GM21723 (cell line): ENCODE data around the gene KIAA1614.

Source experiments
- ATAC-seq: cut with Tn5 transposase; IDR thresholded peaks from one replicate; pipeline ENCODE4 v1.9.1; 2021; ENCODE audit warnings: mild to moderate bottlenecking, moderate library complexity; ENCODE audit not compliant: unreplicated experiment

Gene KIAA1614

DNA sequence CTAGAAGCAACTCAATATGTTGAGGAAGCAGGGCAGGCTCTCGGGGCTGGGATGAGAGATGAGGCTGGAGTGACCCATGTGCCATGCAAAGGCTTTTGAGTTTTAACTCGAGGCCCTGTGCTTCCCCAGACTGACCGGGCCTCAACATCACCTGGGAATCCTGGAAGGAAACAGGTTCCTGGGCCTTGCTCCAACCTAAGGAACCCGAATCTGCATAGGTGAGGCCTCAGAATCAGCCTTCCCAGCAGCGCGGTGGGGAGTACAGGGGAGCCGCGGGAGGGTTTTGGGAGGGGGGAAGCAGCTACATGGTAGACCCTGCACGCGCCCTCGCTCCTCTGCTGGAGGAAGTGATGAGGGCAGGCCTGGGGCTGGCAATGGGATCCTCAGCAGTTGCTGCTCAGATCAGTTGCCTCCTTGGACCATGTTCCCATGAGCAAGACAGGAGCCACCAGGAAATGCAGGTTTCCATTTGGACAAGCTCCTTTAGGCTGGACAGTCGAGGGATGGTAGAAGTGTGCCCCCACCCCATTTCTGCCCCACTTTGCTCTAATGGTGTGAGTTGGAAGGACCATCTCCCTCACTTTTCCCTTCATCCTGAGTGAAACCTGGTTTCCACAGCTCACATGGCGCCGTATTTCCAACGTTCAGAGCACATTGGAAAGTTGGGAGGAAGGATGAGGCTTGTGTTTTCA lies 4.5 kb upstream of the KIAA1614 start:
- ATAC-seq = no peak

DNA sequence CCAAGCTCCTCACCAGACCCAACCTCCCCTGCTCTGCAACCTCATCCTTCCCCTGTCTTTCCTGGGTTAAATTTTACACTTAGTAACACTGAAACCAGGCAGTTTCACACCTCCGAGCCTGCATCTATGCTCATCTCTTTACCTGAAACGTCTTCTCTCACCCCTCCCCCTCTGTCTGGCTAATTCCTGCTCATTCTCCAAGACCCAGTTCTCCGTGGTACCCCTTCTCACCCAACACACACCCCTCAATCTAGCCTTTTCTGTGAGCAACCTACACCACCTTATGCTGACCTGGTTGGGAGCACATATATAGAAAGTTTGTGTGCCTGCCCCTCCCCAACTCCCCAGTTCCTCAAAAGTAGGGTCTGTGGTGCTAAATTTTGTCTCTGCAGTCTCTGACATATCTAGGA lies 3.7 kb upstream of the KIAA1614 start:
- ATAC-seq = peak; percentile 42

DNA sequence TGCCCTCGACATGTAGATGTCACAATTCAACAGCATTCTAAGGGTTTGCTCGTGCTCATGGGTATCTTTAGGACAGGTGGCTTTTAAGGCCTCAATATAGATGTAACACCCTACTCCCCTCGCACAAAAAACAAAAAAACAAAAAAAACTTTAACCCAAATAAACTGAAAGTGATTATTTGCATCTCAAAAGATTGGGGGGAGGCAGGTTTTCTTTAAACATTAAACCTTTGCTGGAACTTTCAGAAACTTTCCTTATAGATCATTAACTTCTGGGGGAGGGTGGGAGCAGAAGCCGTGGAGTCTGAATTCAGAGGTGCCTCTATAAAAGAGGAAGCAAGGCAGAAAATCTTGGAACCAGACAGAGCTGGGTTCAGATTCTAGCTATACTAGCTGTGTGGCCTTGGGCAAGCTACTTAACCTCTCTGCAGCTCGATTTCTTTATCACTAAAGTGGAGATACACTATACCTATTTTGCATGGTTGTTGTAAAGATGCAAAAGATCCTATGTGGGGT lies 3.2 kb upstream of the KIAA1614 start:
- peak; percentile 44 for ATAC-seq

DNA sequence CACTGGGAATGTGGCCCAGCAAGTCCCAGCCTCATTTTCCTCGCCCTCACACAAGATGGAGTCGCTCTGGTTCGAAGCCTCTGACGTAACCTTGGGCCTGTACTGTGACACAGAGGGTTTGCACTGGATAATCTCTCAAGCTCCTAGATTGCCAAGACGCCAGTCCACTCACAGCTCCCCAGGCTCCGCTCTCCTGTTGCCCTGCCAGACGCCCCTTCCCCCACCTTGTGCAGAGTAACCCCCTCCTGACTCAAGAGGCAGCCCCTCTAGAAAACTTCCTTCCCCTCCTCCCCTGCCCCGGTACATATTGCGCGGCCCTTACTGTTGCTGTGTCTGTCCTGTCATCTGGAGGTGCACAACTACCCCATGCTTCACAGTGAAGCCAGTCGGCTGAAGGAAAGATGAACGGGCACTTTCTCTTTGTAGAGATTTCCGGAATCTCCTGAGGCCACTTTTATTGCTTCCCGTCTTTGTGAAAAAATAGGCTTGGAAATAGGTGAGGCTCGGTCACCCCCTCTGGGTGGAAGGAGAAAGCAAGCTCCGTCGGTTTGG lies 981 bp upstream of the KIAA1614 start:
- no peak for ATAC-seq

DNA sequence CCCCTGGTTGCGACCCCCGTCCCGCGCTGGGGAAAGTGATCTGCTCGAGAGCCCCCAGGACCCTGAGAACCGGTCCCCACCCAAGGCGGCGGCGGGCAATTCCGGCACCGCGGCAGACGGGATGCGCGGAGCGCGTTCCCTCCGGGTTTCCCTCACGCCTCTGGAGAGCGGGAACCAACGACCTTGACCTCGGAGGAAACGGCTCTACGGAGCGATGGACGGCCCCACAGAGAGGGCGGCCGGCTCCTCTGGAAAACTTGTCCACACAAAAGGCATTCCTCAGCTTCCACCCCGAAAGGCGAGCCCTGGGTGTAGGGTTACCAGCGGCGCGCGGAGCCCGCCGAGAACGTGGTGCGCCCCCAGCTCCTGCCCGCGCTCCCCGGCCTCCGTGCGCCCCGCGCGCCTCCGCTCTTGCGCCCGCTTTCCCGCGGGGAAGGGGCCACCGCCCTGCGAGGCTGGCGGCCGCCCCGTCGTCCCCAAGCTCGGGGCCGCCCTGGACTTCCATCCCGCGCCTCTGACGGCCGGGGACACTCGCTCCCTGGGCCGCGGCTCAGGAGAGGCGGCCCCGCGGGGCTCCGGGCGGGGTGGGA lies 391 bp upstream of the KIAA1614 start:
- no peak for ATAC-seq

DNA sequence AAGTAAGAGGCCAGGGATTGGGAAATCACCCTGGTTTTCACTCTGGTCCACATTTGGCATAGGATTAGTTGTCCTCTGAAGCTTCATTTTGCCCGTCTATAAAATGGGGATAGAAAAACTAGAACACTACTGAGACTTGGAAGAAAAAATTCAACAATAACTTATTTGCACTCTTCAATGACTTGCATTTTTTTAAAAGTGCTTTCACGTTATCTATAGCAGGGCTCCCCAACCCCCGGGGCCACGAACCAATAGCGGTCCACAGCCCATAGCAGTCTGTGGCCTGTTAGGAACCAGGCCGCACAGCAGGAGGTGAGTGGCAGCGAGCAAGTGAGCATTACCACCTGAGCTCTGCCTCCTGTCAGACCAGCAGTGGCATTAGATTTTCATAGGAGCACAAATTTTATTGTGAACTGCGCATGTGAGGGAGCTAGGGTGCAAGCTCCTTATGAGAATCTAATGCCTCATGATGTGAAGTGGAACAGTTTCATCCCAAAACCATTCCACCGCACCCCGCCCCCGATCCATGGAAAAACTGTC lies 2.8 kb downstream of the KIAA1614 start:
- no peak for ATAC-seq

DNA sequence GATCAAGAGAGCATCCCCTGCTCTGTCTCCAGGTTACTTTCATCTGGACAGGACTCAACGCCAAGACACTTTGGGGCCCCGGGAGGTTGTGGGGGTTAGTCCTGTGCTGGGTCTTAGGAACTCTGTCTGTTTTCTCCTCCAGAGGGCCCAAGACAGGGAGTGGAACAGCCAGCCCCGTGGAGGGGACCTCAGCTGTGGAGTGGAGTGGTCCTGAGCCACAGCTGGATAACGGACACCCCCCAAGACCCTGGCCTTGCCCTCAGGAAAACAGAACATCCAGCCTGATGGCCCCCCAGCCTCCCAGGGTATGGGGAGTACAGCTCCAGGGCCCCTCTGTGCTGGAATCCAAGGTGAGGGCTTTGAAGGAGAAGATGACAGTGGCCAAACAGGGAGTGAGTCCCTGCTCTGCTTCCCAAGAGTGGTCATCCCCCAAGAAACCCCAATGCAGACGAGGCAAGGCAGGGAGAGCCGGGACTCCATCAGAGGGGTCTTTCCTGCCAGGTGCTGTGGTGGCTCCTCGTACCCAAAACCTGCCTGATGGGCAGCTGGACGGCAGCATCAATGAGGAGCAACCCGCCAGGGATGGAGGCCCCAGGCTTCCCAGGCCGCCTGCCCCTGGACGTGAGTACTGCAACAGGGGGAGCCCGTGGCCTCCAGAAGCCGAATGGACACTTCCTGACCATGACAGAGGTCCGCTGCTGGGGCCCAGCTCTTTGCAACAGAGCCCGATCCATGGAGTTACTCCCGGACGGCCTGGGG lies 3.5 kb downstream of the KIAA1614 start:
- ATAC-seq = no peak

DNA sequence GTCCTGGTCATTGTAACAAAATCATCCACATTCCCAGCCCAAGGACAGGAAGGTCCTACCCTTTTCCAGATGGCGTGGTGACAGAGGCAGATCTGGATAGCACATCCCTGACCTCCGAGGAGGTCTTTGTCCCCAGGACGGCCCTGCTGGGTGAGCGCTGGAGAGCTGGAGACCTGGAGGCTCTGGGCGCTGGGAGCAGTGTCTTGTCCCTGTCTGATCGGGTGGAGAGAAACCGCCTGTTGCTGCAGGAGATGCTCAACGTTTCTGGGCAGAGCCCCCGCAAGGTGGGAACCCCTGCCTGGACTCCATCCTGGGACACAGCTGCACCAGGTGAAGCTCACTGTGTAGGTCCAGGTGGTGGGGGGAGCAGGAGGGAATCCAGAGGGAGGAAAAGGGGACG lies 4.1 kb downstream of the KIAA1614 start:
- ATAC-seq = no peak

DNA sequence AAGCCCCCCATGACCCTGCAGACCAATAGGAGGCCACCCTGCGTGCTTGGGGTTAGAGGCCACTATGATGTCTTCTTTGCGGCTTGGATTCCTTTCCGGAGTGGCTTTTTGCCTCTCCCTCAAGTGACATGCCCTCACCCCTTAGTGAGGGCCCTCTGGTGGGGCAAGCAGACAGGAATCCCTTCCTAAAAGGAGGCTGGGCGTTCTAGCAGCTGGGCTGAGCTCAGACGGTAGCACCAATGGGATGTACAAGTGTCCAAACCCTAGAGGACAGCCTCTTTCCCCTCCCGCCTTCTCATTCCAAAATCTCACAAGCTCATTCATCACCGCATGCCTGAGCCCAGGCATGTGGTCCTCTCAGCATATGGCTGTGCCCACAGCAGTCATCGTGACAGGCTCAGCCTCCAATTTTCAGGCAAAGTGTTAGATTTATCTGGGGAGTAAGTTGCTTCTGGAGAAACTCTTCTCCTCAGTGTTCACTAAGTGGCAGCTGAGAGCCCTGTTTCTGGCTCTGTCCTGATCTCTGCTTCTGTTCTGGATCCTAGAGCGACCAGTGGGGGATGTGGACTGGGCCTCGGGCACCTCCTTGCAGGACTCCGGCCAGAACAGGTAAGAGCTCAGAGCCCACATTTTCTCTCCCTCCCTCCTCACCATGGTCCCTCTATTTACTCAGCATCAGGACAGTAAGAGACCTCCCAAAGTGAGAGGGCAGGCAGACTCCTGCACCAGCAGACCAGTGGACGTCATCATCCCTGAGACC lies 4.8 kb downstream of the KIAA1614 start:
- ATAC-seq = no peak

DNA sequence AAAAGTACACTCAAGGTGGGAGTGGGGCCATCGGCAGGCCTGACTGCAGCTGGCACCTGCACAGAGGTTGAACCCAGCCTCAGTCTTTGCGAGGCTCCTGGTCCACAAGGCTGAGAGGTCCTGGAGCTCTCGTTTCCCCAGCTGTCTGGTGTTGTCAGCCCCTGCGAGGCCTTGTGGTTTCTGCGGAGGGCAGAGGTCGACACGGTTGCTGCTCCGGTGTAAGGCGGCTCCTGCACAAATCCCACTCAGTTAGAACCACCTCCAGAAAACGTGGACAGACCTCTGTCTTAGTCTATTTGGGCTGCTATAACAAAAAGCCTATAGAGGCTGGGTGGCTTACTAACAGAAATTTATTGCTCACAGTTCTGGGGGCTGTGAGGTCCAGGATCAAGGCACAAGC lies 5.8 kb downstream of the KIAA1614 start:
- ATAC-seq = no peak

DNA sequence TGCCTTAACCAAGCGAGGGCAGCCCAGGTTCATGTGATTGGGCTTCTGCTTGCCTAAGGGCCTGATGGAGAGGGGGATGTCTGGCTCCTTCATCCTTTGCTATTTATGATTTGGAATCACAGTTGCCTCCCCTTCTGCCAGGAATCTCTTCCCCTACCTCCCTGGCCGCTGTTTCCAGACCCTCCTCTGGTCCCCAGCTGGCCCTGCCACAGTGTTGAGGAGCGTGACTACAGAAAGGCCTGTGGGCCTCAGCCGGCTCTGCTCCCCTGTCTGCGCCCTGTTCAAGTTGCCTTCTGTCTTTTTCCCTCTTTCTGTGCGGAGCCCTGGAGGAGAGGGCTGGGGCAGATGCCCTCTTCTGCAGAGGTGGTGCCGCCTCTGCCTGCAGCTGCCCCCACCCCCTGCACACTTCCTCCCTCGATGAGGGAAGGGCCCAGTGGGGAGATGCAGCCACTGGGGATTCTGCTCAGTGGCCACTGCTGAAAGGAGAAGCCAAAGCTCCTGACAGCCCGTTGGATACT lies 6.5 kb downstream of the KIAA1614 start:
- ATAC-seq = no peak

DNA sequence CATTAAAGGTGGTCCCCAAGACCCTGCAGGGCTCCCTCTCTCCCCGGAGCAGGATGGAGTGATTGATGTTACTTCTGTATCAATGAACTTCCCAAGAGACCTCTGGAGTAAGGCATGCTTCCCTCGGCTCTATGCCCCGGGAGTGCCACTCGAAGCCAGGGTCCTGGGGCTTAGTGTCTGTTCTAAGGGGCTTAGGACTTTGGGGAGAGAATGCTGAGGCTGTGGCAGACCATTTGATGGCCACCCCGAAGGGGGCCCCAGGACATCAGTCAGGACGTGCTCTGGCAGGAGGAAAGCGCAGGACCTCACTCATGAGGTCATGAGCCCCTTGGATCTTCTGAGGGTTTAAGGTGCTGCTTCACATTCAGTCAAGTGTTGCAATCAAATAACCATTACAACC lies 7.5 kb downstream of the KIAA1614 start:
- ATAC-seq = no peak

DNA sequence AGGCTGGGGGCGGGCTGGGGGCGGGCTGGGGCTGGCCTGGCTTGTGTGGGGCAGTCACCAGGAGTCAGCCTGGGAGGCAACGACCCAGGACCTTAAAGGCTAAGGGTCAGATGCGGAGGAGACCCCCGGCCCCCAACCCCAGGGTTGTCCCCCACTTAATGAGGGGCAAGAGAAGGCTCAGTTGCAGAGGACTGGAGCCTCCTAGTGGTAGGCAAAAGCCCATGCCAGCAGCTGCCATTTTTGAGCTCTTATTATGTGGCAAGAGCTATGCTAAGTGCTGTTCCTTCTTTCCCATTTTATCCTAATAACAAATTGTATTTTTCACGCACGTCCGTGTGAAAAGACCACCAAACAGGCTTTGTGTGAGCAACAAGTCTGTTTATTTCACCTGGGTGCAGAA lies 8.0 kb downstream of the KIAA1614 start:
- ATAC-seq = no peak

DNA sequence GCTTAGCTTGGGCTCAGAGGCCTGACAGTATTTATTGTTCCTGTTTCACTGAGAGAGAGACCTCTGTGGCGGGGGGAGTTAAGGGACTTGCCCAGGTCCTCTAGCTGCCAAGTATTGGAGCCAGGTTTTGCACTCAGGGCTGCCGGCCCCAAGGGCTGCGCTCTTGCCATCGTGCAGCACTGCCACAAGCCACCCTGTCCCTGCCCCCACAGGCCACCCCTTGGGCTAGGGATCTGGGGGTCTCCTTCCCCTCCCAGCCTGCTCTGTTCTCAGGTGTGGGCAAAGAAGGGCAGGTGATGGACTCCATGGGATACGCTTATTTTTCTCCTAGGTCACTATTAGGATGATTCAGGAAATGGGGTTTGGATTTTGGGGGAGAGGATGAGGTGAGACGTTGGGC lies 8.7 kb downstream of the KIAA1614 start:
- ATAC-seq = no peak

DNA sequence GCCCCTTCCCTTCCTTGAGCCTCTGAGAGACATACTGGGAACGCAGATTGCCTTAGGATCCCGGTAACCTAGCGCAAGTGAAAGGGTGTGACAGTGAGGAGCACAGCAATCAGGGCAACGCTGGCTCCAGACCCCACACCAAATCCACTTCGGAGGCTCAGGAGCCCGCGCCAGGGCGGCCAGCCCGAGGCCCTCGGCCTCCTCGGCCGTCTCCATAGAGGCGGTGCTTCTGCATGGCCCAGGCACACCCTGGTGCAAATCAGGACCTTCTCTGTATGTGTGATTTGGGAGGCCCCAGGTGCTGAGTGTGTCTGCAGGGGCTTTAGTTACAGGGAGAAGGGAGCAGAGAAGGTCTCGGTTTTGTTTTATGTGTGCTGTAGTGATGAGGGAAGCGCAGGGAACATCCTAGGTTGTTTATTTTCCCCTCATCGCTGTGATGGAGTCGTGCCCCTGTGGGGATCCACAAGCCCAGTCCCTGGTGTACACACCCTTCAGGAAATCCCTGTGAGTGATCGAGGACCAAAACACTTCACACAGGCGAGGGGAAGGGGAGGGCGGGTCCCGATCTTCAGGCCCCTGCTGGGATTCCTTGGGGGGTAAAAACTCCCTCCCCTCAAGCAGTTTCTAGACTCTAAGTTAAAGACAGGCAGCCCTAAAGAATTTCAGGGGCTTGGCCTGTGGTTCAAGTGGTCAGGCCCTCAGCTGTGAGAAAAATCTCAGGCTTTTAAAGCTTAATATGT lies 9.4 kb downstream of the KIAA1614 start:
- ATAC-seq = no peak

DNA sequence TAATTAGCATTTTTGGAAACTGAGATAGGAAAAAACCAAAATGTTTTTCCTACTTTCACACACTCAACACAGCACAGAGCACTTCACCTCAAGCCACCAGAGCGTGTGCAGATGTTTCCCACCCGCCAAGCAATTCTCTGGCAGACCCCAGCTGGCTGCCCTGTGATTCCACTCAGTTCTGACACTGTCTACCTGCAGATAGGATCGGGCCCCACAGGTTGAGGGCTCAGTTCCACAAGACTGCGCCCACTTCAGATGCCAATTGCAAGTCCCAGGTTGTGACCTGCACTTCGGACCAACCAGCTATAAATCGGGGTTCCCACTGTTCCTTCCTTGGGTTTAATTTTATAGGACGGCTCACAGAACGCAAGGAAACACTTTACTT lies 9.9 kb downstream of the KIAA1614 start:
- ATAC-seq = no peak

DNA sequence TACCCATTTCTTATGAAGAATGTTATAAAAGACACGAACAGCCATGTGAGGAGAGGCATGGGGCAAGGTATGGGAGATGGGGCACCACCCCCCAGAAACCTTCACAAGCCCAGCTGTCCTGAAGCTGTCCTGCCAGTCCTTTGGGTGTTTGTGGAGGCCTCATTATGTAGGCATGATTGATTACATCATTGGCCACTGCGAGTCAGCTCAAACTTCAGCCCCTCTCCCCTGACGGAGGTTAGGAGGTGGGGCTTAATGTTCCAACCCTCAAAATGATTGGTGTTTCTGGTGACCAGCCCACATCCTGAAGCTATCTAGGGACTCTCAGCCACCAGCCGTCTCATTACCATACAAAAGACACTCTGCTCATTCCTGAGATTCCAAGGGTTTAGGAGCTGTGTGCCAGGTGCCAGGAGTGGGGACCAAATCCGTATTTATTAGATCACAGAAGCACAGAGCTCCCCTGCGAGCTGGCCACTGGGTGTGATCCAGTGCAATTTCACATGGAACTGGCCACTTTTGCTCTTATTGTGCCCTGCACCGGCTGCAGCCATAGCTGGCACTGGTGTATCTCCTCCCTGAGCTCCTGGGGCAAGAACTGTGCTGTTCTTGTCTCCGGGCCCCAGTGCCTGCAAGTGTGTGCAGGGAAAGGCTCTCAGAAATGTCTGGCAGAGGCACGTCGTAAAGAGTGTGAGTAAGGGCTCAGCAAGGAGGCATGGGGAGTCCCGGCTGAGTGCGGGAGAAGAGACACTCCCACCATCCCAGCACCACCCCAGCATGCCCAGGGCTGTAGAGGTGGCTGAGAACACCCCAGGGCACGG lies 10.5 kb downstream of the KIAA1614 start:
- no peak for ATAC-seq

DNA sequence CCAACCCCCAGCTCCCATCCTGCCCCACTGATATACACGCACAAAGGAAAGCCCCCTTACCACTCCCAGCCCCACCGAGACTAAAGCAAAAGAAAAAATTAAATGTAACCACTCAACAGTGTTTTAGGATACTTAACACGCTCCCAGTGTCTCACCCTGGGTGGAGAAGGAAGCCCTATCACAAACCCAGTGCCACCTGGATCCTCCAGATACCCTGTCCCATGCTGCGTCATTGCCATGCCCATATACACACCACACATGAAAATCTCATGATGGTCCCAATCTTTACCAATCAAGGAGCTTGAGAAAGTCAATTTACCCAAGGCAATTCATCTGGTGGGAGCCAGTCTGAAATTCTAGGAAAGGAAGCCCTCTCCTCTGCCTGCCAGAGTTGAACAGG lies 11.2 kb downstream of the KIAA1614 start:
- no peak for ATAC-seq

DNA sequence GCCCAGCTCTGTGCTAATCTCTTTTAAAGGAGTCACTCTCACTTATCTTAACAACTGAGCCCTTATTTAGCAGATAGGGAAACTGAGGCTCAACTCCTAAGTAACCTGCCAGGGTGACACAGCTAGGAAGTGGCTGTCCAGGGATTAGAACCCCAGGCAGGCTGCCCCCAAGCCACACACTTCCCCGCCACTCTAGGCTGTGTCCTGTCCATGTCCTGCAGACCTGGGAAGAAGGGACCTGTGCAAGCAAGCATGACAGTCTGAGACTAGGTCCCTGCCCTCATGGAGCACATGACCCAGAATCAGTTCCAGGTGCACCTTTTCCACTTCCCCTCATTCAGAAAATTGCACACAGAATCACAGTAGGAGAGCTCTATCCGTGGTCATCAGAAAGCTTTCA lies 12.2 kb downstream of the KIAA1614 start:
- no peak for ATAC-seq
